ENCODE measurements around the gene RHOF.
"Not testable (repeated sequence)": the region's sequence is repeated elsewhere in the genome, so short reads cannot be mapped to it uniquely, and the experiment has no call there.

The RHOF gene

GRCh38 chr12:121790785-121791184 is 2.7 kb downstream of the RHOF start:
- DNase-seq, result not testable (repeated sequence)

GRCh38 chr12:121789800-121790728 is 3.4 kb downstream of the RHOF start:
- peak; percentile 96 for DNase-seq

GRCh38 chr12:121789233-121789781 is 4.2 kb downstream of the RHOF start:
- peak; percentile 66 for DNase-seq

- peak; percentile 48 for DNase-seq
These were observed 5.2 kb downstream of the RHOF start for GRCh38 chr12:121788176-121788818.

GRCh38 chr12:121787063-121788025 is 6.1 kb downstream of the RHOF start:
- peak; percentile 54 for DNase-seq

GRCh38 chr12:121786440-121786825 is 7.1 kb downstream of the RHOF start:
- DNase-seq, result peak; percentile 63

GRCh38 chr12:121784460-121784859 is 9.0 kb downstream of the RHOF start:
- no peak for DNase-seq

GRCh38 chr12:121783766-121784165 is 9.7 kb downstream of the RHOF start:
- DNase-seq, result no peak

GRCh38 chr12:121781998-121782979 is 11.2 kb downstream of the RHOF start:
- peak; percentile 79 for DNase-seq

GRCh38 chr12:121781484-121781997 is 11.9 kb downstream of the RHOF start:
- no peak for DNase-seq

GRCh38 chr12:121780429-121780828 is 13.1 kb downstream of the RHOF start:
- DNase-seq, result no peak

GRCh38 chr12:121779422-121779895 is 14.0 kb downstream of the RHOF start:
- no peak for DNase-seq

- no peak for DNase-seq
These were observed 14.7 kb downstream of the RHOF start for GRCh38 chr12:121778567-121779421.

GRCh38 chr12:121776190-121777098 is 17.0 kb downstream of the RHOF start:
- peak; percentile 95 for DNase-seq

GRCh38 chr12:121775501-121775900 is 18.0 kb downstream of the RHOF start:
- DNase-seq, result no peak

GRCh38 chr12:121774968-121775474 is 18.5 kb downstream of the RHOF start:
- no peak for DNase-seq

GRCh38 chr12:121773011-121773777 is 20.3 kb downstream of the RHOF start:
- DNase-seq, result peak; percentile 87

Measured in stimulated activated CD4-positive, alpha-beta T cell treated with anti-CD3 and anti-CD28 coated beads, Interleukin-15, amount 100 ng/mL, for 24 hours (primary cell).